Activated CD4-positive, alpha-beta T cell treated with anti-CD3 and anti-CD28 coated beads, Interleukin-2, Interleukin-6, amounts not matched to agents 100 ng/mL and 50 ng/mL, durations not matched to agents 16 hours and 8 hours (primary cell): ENCODE results near the gene ARFIP2.
"Not testable (repeated sequence)": the region's sequence is repeated elsewhere in the genome, so short reads cannot be mapped to it uniquely, and the experiment has no call there.

Experiments used
- DNase-seq: peaks from one replicate; pipeline ENCODE4 v3.0.0-alpha.2; 2020

Gene ARFIP2, protein sequence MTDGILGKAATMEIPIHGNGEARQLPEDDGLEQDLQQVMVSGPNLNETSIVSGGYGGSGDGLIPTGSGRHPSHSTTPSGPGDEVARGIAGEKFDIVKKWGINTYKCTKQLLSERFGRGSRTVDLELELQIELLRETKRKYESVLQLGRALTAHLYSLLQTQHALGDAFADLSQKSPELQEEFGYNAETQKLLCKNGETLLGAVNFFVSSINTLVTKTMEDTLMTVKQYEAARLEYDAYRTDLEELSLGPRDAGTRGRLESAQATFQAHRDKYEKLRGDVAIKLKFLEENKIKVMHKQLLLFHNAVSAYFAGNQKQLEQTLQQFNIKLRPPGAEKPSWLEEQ

DNA sequence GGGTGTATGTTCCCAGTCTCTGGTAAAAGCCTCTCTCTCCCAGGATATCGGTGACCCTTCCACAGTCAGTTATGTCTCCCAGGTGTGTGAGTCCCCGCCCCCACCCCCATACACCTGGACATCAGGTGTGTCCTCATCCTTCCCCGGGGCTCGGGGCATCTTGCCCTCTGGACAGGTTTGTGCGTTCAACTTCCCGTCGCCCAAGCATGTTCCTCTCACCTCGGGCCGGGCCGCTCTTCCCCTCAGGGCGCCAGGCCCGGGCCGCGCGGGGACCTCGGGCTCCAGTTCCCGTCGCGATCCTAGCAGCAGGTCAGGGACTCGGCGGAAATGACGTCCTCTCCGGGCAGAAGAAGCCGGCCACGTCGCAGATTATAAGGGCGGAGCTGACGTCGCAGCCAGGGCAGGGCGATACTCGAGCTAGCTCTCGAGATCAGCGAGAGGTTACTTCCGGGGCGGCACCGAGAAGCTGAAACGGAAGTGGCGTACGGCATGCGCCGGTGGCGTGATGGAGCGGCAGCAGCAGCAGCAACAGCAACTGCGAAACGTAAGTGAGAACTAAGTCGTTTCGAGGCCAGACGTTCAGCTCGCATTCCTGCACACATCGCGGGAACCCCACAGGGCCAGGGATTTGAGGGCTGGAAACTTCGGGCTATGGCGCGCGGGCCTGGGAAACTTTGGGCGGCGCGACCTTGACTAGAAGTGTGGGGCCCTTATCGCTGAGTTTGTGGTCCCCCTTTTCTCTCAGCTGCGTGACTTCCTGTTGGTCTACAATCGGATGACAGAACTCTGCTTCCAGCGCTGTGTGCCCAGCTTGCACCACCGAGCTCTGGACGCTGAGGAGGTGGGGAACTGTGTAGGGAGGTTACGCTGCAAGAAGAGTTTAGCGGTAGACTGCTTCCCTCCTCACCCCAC lies at the start of gene ARFIP2, which contains the start of gene TIMM10B:
Gene ARFIP2 (minus strand): TSS at position 320 of the 912 bp plus-strand sequence. CDS start 910 bp downstream, outside the sequence.
Gene TIMM10B (plus strand): TSS at position 490 of the 912 bp plus-strand sequence. CDS start 16 bp downstream, at position 506.
- DNase-seq = peak; percentile 98

DNA sequence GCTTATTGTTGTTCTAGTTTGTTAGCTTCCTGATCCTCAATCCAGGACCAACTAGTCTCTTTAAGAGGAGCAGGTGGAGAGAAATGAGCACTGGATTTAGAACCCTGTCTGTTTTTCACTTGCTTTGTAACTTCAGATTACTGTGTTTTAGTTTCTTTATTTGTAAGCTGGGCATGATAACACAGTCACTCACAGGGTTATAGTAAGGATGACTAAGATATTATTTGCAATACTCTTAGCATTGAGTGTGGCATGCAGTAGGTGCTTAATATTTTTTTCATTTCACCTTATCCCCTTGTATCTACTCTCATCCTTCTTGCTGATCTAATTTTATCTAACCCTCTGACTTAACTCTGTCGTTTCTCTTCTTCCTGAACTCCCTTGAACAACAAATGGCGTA lies 49.7 kb upstream of the ARFIP2 start:
- DNase-seq = no peak

DNA sequence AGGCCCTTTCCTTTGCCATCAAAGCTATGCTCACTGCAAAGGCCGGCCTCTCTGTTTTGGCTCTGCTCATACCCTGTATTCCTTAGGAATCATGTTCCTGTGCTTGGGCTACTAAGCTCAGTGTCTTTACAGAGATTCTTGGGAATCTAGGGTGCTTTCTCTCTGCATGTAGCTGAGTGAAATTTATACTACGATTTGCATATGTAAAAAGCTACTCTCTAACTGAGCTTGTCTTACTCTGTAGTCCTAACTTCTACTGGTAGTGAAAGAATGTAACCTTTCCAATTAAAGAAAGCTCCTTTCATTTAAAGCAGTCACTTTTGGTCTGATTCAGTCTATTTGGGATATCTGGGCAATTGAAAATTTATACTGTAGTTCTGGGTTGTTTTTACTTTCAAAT lies 48.1 kb upstream of the ARFIP2 start:
- DNase-seq = no peak

DNA sequence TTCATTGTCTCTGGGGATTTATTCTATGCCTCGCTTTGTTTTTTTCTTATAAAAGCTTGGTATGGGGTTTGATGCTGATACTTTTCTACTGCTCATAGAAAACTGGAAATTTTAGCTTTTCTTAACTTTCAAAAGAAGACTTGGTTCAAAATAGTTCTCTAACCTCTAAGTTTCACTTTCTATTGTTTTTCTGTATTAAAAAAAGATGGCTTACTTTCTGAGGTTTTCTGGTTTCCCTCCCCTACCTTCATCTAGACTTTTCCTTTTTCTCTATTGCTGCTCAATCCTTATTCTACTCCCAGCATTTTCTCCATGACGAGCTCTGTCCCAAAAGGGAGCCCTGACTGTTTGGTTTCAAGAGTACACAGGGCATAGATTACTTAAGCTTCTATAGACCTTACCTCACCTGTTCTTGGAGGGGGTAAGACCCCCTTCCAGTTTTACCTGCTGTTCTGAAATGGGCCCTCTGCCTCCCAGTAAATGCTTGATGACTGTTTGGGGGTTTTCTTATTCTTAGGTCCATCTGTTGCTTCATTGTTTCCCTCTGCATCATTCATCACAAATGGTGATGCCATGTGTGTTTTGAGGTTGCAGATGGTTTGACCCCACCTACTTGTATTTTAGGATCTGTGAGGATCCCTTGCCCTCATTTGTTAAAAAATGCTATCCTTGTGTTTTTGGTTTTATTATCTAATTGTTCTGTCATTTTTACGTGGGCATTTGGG lies 45.4 kb upstream of the ARFIP2 start:
- no peak for DNase-seq

DNA sequence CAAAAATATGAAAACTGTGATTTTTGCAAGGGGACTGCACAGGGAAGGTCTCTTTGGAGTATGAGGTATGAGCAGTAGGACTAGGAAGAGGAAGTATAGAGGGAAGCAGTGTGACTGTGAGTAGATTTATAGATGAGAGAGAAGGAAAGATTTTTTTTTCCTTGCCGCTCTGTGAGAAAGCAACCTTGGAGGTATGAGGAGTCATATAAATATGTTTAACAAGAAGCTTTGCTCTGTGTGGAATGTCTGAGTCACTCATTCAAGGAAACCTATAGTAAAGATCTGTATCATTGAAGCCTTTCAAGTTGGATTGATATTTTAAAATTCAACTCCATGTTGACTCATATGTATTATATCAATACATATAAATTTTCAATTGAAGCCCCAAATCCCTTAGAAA lies 42.1 kb upstream of the ARFIP2 start:
- peak; percentile 10 for DNase-seq

DNA sequence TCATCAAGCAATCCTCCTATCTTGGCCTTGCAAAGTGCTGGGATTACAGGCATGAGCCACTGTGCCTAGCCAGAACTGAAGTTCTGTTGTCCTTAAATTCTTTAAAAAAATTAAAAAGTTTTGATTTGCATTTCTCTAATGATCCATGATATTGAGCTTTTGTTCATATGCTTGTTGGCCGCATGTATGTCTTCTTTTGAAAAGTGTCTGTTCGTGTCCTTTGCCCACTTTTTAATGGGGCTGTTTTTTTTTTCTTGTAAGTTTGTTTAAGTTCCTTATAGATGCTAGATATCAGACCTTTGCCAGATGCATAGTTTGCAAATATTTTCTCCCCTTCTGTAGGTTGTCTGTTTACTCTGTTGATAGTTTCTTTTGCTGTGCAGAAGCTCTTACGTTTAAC lies 40.8 kb upstream of the ARFIP2 start:
- not testable (repeated sequence) for DNase-seq

DNA sequence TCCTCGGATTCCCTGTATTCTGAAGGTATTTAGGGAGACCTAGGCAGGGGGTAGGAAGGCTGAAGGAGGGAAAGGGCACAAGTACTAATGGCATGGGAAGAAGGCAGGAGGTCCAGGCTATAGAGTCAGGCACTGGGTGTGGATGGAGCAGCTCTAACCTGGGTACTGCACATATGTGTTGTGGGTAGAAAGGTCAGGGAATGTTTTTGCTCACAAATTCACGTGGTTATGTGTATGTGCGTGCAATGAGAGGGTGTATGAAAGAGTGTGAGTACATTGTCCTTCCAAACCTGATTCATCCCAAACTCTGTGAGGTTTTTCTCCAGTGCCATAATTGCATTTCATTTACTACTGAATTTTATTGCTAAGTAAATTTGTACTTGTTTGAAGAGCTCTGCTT lies 39.1 kb upstream of the ARFIP2 start:
- no peak for DNase-seq

DNA sequence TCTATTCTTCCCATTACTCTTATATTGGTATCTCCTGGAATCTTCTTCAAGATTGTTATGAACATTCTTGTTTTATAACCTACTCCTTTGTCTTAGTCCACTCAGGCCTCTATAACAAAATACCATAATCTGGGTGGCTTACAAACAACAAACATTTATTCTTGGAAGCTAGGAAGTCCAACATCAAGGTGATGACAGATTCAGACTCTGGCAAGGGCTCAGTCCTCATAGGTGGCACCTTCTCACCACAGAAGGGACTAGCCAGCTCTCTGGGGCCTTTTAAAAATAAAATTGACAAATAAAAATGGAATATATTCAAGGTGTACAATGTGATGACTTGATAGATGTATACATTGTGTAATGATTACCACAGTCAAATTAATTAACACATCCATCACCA lies 35.7 kb upstream of the ARFIP2 start:
- no peak for DNase-seq

DNA sequence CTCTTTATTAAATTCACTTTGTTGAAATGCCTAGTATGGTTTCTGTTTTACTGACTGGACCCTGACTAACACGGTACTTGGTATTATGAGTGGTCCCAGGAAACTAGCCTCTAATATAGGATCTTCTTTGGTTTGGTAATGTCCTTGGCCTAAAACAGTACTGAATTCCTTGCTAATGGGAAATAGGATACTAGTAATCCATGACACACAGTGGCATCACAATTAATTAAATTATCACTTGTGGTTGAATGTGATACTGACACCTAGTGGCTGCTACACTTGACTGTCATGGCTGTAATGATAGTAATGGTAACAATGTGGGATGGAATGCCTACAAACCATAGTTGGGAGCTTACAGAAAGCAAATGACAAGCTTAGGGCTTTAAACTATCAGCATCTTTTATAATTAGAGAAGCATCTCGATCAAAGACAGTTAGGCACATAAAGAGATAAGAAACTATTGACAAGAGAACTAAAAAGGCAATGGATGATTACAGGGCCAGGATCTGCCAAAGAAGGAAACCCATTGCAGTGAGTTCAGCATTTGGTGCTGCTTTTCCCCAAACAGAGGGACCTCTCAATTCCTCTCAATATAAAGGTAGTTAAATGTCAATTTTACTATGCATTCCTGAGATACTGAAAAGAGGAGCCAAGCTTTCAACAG lies 24.6 kb upstream of the ARFIP2 start:
- DNase-seq = peak; percentile 28

DNA sequence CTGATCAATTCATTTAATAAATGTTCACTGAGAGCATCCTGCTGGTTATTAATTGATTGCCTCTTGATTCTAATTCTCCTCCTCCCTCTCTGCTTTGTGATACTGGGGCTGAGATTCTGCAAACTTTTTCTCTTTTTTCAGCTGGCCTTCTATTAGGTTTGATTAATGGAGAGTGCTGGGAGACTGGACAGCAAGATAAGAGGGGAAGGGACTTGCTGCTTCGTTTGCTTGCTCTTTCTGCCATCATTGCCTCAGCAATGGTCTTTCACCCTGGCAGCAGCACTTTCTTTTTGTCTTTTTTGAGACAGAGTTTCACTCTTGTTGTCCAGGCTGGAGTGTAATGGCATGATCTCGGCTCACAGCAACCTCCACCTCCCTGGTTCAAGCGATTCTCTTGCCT lies 23.0 kb upstream of the ARFIP2 start:
- DNase-seq = no peak

DNA sequence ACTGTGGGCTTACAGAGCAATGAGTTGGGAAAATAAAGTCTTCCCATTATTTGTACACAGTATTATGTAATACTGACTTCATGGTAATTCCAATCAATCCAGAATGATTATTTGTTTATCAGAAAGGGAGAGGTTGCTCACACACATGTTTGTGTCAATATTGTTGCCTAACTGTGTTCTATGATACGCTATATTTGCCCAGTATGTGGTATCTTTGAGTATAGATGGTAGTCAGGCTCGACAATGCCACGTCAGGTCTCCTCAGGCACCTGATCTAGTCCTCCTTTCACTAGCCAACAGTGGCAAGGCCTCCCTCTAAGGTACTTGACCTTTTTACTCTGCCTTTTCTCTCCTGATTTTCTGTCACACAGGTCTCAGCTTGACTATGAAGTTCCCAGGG lies 21.3 kb upstream of the ARFIP2 start:
- no peak for DNase-seq

DNA sequence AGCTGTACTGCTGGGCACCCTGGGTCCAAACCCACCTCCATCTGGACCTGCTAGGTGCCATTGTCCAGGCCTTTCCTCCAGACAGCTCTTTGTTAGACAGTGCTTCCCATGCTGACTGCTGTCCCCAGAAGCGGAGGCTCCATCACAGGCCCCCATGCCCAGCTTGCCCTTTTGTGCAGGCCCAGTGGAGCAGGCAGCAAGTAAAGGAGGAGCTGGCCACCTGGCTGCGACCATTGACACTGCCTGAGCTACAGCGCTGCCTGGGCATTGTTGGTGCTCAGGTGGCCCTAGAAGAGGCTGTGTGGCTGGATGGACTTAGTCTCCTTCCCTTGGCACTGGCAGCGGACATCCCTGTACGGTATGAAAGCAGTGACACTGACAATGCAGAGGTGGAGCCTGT lies 17.4 kb upstream of the ARFIP2 start:
- DNase-seq = no peak

DNA sequence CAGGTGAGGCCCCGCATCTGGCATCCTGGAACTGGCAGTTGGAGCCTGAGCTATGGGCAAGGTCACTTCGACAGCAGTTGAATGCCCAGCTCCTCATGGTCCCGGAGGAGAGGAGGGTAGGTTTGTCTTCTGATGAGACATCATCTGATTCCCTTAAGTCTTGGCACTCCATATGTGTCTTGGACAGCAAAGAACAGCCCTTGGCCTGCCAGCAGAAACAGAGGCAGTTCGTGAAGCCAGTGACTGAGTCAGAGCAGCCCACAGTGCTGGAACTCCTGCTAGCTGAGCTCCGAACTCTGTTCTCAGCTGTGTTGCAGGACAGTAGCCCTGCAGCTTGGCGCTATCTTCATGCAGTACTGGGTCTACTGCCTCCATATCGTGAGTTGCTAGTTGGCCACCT lies 17.0 kb upstream of the ARFIP2 start:
- no peak for DNase-seq

DNA sequence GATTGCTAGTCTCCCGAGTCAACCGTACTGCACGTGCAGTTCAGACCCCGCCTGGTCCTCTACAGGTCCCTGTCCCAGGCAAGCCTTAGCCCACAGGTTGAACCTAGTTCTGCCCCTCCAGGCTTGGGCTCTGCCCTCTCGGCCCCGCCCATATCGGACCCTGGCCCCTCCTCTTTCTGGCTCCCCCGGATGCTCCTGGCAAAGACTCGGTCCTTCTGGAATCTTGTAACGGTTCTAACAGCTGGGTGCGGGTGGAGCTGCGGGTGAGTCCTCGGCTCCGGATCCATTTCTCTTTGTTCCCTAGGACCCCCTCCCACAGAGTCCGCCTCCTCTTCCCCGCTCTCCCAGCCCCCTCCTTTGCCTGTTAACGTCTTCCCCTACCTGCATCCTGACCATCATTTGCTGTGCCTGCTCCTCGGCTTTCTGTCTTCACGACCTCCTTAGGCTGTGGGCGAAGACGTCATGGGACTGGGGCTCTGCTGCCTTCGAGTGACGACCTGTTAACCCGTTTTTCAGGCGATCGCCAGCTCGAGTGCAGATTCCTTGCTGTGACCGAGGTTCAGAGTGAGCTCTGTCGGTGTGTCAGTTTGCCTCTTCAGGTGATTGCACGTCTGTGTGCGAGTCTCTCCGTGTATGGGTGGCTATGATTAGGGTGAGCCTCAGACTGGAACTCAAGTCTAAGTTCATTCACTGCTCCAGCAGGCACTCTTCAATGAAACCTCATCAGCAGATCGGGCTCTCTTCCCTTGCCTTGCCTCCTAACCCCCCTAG lies 16.1 kb upstream of the ARFIP2 start, which contains the start of gene DNHD1:
Gene DNHD1 (plus strand): TSS at position 212 of the 771 bp plus-strand sequence. CDS start 936 bp downstream, outside the sequence.
- DNase-seq = no peak

DNA sequence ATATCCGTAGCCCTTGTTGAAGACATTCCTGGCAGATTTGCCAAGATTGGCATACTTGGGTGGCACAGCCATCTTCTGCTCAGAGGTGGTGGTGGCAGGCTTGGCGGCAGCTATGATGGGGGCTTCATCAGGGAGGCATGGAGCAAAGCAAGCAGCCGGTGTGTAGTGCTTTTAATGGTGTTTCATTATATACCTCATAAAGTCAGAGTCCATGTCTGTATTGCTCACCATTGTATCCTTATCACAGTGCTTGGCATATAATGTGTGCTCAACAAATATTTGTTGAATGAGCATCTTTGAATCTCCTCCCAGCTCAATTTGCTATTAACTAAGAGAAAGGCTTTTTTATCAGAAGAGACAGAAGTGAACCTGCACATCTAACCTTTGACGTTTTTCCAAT lies 8.2 kb upstream of the ARFIP2 start:
- no peak for DNase-seq

DNA sequence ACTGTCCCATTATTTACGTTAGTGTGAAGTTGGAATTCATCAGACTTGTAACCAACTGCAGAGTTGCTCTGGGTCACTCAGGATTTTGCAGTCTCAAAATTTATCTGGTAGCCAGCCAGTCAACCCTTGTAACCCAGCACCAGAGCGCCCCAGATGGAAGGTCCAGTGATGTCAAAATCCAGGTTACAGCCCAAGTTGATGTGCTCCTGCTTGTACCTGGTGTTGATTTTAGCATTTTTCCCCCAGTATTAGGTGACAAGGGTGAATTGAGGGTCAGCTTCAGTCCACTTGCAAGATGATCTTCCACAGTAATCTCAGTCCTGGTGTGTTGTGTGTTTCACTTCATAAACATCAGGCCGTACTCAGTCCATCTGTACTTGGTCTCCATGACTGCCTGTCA lies 7.7 kb upstream of the ARFIP2 start:
- no peak for DNase-seq

DNA sequence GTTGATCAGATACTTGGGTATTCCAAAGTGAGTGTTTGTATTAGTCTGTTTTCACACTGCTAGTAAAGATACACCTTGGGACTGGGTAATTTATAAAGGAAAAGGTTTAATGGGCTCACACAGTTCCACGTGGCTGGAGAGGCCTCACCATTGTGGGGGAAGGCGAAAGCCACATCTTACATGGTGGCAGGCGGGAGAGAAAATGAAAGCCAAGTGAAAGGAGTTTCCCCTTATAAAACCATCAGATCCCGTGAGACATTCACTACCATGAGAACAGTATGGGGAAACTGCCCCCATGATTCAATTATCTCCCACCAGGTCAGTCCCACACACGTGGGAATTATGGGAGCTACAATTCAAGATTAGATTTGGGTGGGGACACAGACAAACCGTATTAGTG lies 7.2 kb upstream of the ARFIP2 start:
- DNase-seq = no peak

DNA sequence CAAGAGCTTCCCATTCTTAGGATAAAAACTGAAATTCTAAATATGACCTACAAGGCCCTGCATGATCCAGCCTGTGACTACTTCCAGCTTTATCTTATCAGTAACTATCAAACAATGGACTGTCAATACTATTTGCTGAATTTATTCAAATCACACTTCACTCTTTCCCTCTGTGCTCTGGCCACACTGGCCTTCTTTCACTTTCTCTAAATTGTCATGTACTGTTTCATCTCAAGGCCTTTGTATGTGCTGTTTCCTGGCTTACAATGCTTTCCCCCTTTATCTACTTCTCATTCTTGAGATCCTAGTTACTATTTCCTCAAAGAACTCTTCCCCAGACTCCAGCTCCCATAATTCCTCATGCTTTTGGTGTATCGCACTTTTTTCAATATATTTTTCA lies 5.8 kb upstream of the ARFIP2 start:
- DNase-seq = no peak

DNA sequence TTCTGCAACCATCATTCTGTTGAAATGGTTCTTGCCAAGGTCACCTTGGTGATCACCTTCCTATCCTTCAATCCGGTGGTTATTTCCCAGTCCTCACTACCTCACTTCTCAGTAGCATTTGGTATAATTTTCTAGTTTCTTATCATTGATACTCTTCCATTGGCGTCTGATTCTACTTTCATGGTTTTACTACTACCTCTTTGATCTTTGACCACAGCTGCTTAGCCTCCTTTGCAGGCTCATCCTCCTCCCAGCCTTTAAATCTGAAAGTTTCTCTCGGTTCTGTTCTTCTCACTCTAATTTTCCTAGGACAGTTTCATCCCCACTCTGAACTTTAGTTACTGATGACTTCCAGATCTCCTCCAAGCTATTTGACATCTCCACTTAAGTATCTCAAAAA lies 5.1 kb upstream of the ARFIP2 start:
- peak; percentile 13 for DNase-seq

DNA sequence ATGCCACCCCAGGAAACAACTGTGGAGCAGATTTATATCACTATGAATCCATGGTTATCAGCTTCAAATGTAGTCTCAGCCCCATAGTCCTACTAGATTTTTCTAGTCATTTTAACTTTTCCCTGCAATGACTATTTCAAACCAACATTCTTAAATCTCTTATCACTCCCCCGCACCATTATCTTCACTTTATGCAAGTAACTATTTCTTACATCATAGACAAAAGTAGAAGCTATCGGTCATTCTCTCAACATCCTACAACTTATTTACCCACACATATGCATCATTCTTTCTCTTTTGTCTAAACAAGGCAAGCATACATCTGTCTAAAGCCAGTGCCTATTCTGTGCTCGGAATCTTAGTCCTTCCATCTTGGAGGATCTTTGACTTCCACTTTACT lies 4.5 kb upstream of the ARFIP2 start:
- DNase-seq = no peak

DNA sequence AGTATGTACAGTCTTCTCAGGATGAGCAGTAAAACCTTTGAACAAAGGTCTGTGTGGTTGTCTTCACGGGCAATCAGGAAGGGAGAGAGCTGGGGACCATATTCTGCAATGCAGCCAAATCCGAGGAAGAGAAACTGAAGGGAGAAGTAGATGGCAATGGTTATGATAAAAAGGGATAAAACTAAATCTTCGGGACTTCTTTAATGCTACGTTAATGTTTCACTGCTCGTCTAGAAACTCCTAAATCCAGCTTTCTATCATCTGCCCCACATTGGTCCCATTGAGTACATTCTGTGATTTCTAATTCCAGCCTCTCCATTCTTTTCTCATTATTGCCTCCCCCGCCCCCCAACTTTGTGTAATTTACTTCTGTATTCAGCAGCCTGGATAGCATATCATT lies 1.9 kb upstream of the ARFIP2 start:
- no peak for DNase-seq

DNA sequence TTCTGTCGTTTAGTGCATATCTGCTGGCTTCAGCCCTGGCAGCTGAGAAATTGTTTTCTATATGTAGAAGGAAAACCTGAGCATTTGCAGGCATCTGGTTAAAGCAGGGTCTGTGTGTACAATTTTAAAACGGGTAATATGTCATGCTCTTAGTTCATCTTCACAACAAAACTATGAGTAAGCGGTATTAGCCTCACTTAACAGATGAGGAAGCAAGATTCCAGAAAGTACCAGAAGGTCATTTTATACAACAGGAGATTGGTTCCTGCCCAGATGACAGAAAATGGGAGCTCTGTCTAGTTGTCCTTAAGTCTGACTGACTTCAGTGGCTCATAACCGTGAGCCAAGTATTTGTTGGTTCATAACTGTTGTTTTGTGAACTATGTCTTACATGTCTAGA lies 1.3 kb upstream of the ARFIP2 start:
- no peak for DNase-seq
